BJ (cell line): Measurements from ENCODE around the gene ASAP2. TPM values are rescaled to one million over a fixed set of nuclear protein-coding genes. Genes with fewer than 3 reads are reported as not detected.

Experiments
- CTCF ChIA-PET: fragments of 350-600 bp; formaldehyde crosslinking; extraction: SDS; loops from one replicate; lab custom pipeline; 2021; ENCODE audit warnings: antibody characterized with exemption, inconsistent platforms; lab: Yijun Ruan, JAX
- POLR2A ChIA-PET: fragments of 300-600 bp; sonication (Branson Sonifier 250); formaldehyde crosslinking; extraction: SDS; loops from one replicate; lab custom pipeline; 2021; ENCODE audit warnings: antibody characterized with exemption; lab: Charles Lee
- DNase-seq: peaks from one replicate; pipeline ENCODE4 v3.0.0-alpha.2; 2011; ENCODE audit warnings: low read depth
- H3K27me3 ChIP-seq: 2 replicates; pipeline ENCODE4 v1.6.0; 2011; ENCODE audit warnings: low read length; ENCODE audit not compliant: control insufficient read depth, insufficient read depth
- H3K36me3 ChIP-seq: 2 replicates; pipeline ENCODE4 v1.5.1; 2011; ENCODE audit warnings: low read length; ENCODE audit not compliant: control insufficient read depth, insufficient read depth
- H3K4me3 ChIP-seq: 2 replicates; pipeline ENCODE4 v1.5.1; 2011; ENCODE audit warnings: low read depth, mild to moderate bottlenecking, control low read depth, low read length
- CTCF ChIP-seq: IDR thresholded peaks from 2 replicates; pipeline ENCODE4 v1.5.1; 2011; ENCODE audit warnings: low read depth, mild to moderate bottlenecking, control low read depth, inconsistent platforms, low read length, moderate library complexity; ENCODE audit not compliant: insufficient read depth
- polyA plus RNA-seq: library from polyadenylated mRNA; depleted of rRNA; stranded (reverse); fragments of >200 nt; gene quantifications from 2 replicates; pipeline ENCODE4 v1.2.3, GENCODE V29; 2011

The ASAP2 gene
- polyA plus RNA-seq, 1 experiment, result 14.1 TPM

GRCh38 chr2:9422321-9423099 is 215.9 kb downstream of the ASAP2 start:
- CTCF ChIA-PET, result interaction anchor here (0.7 to 2.4 kb wide), 7 partner anchors 11 to 280 kb away, joined by 3 to 8 read pairs (median 3); no protein-coding TSS in a partner anchor
- POLR2A ChIA-PET, result interaction anchor here (0.6 kb wide), 1 partner anchor 171 kb away, joined by 4 read pairs; no protein-coding TSS in a partner anchor
- 0 out of 2 replicates have a peak, but pooled peaks have one; percentile 12 for TF ChIP-seq CTCF

DNA sequence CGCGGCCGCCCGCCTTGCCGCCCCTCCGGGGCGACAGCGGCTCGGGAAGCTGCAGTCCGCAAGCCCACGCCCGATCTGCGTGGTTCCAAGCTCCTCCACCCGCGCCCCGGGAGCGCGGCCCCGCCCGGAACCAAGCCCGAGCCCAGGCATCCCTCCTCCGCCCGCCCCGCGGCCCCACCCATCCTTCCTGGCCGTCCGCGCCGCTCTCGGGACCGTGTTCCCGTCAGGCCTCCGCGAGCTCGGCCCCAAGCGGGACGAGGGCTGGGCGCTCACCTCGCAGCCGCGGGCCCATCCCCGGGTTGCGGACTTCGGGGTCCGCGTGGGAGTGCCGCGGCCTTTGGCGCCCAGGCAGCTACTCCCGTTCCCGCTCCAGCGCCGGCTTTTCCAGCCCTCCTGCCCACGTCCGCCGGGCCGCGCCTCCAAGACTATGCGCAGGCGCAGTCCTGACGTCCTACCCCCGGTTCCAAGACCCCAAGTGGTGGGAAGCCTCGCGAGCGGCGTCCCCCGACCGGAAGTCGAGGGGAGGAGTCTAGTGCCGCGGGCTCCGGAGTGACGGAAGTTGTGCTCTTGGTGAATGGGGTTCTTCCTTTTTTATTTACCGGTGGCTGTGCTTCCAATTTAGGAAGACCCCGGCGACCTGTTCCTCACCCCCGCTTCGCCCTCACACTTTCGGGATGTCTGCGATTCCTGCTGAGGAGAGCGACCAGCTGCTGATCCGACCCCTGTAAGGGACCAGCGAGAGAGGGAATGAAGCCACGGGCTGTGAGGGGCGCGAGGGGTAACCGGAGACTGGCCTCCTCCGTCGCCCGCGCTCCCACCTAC is 216.7 kb downstream of the ASAP2 start, which contains the start of the genes CPSF3 and ITGB1BP1:
Gene CPSF3 (plus strand): TSS at position 555 of the 822 bp plus-strand sequence. CDS start 120 bp downstream, at position 675.
Gene ITGB1BP1 (minus strand): TSS at position 429 of the 822 bp plus-strand sequence. CDS start 4,831 bp downstream, outside the sequence.
- ChIA-PET POLR2A (interaction anchor here (0.6 kb wide), 1 partner anchor 171 kb away, joined by 4 read pairs; no protein-coding TSS in a partner anchor), CTCF (interaction anchor here (1.0 to 2.4 kb wide), 6 partner anchors 11 to 280 kb away, joined by 3 to 8 read pairs (median 3); no protein-coding TSS in a partner anchor)
- DNase-seq, result peak; percentile 70

More at GRCh38 chr2:9422321-9423099, 215.9 kb downstream of the ASAP2 start:
- H3K4me3 ChIP-seq, result peak overlapping the region; percentile 69
- H3K36me3 ChIP-seq, result no peaks in the 10 kb centered on the region
- DNase-seq, result no peak
- no peaks in the 10 kb centered on the region for H3K27me3 ChIP-seq

GRCh38 chr2:9423922-9424272 is 217.3 kb downstream of the ASAP2 start:
- no peak for DNase-seq
- POLR2A ChIA-PET, result no interaction called here
- TF ChIP-seq CTCF, result no peak

More for the DNA sequence above, 216.7 kb downstream of the ASAP2 start, which contains the start of the genes CPSF3 and ITGB1BP1:
- Histone ChIP-seq H3K4me3 (peak within 1 kb of the TSS; percentile 69), H3K27me3 (no peaks in the 10 kb centered on the region), H3K36me3 (no peaks in the 10 kb centered on the region)
- no peak for TF ChIP-seq CTCF

DNA sequence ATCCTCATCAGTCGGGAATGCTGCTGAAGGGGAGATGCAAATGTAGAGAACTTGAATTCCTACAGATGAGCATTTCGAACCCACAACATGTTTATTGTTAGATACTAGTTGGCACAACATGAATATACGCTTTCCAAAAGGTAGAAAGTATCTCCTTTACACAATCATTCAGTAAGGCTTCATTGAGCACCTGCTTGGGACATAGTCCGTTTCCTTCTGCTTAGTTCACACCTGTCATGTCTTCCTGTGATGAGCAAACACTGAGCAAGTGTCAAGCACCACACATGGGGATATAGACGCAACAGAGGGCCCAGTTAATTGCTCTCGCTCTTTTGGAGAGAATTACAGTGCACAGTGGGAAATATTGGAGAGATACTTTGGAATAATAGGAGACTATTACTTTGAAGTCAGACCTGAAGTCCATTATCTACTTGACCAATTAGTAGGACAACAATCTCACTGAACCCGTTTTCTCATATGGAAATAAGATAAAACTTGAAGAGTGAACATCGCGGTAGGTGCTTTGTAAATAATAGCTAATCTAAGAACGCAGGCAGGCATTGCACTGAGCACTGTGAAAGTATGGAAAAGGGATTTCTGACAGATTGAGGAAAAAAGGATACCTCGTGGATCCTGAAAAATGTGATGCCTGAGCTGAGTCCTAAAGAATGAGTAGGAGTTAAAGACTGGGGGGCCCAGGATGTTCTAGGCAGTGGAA is 218.0 kb downstream of the ASAP2 start:
- CTCF ChIA-PET, result interaction anchor here (0.6 to 0.7 kb wide), 3 partner anchors 95 to 569 kb away, joined by 3 to 9 read pairs (median 4); no protein-coding TSS in a partner anchor
- DNase-seq, result no peak
- POLR2A ChIA-PET, result no interaction called here
- TF ChIP-seq CTCF, result no peak
- H3K4me3 ChIP-seq, result peak overlapping the region; percentile 69
- no peaks in the 10 kb centered on the region for H3K36me3 ChIP-seq
- H3K27me3 ChIP-seq, result no peaks in the 10 kb centered on the region

More at GRCh38 chr2:9423922-9424272, 217.3 kb downstream of the ASAP2 start:
- Histone ChIP-seq H3K4me3 (peak overlapping the region; percentile 69), H3K36me3 (no peaks in the 10 kb centered on the region), H3K27me3 (no peaks in the 10 kb centered on the region)
- CTCF ChIA-PET, result interaction anchor here (0.6 to 2.4 kb wide), 4 partner anchors 96 to 569 kb away, joined by 3 to 9 read pairs (median 6); no protein-coding TSS in a partner anchor
